ENCODE data around the gene RNPS1. TPM values are rescaled to one million over a fixed set of nuclear protein-coding genes. Genes with fewer than 3 reads are reported as not detected.
A peak's percentile ranks its signal among the peaks of the same experiment; 100 is the strongest.

RNPS1 gene
- total RNA-seq, 1 donor from 2014 or later: 73.5 TPM

DNA sequence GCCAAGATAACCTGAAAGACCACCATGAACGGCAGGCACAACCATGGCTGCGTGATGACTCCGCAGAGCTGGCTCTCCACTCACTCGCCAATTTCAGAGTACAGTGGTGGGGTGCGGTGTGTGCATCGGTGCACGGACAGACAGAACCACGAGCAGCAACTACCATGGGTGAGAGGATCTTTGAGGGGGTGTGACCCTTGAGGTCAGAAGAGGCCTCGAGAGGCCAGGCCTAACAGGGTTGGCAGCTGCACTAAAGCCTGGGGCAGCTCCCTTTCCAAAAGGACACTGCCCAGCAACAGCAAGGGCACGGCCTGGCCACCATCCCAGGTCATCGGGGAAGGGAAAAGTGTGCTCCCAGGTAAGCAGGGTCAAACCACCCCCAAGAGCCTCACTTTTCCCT, 14.6 kb downstream of the RNPS1 start:
- H3K4me3 ChIP-seq (ENCODE audit: low read depth, low read length): no peak overlapping the region
- DNase-seq (ENCODE audit: low read depth) (no peak), FAIRE-seq (no peak)
- H3K27me3 ChIP-seq (ENCODE audit: control insufficient read depth, insufficient read depth, low read length): no peaks in the 10 kb centered on the region
- peaks cover 32% of the 10 kb centered on the region for H3K36me3 ChIP-seq (ENCODE audit: control insufficient read depth, insufficient read depth, low read length)
- TF ChIP-seq, protein P1, sequence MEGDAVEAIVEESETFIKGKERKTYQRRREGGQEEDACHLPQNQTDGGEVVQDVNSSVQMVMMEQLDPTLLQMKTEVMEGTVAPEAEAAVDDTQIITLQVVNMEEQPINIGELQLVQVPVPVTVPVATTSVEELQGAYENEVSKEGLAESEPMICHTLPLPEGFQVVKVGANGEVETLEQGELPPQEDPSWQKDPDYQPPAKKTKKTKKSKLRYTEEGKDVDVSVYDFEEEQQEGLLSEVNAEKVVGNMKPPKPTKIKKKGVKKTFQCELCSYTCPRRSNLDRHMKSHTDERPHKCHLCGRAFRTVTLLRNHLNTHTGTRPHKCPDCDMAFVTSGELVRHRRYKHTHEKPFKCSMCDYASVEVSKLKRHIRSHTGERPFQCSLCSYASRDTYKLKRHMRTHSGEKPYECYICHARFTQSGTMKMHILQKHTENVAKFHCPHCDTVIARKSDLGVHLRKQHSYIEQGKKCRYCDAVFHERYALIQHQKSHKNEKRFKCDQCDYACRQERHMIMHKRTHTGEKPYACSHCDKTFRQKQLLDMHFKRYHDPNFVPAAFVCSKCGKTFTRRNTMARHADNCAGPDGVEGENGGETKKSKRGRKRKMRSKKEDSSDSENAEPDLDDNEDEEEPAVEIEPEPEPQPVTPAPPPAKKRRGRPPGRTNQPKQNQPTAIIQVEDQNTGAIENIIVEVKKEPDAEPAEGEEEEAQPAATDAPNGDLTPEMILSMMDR (IDR thresholded peaks at IDR 0.05; ENCODE audit: insufficient read depth, low read length, severe bottlenecking): no peak

DNA sequence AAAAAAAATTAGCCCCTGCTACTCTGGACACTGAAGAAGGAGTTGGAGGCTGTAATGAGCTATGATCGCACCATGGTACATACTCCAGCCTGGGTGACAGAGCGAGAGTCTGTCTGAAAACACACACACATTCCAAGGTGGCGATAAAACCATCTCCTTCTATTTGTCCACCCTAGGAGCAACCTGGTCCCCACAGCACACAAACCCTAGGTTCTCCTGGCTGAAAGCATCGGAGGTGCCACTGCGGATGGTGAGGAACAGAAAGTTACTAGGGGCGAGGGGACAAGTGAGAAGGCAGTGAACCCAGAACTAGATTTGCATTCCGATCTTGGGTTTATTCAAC, 15.1 kb downstream of the RNPS1 start:
- Histone ChIP-seq H3K36me3 (ENCODE audit: control insufficient read depth, insufficient read depth, low read length) (peaks cover 30% of the 10 kb centered on the region), H3K27me3 (ENCODE audit: control insufficient read depth, insufficient read depth, low read length) (no peaks in the 10 kb centered on the region), H3K4me3 (ENCODE audit: low read depth, low read length) (no peak overlapping the region)
- TF ChIP-seq, protein P1 (IDR thresholded peaks at IDR 0.05; ENCODE audit: insufficient read depth, low read length, severe bottlenecking): no peak
- FAIRE-seq: no peak
- no peak for DNase-seq (ENCODE audit: low read depth)

DNA sequence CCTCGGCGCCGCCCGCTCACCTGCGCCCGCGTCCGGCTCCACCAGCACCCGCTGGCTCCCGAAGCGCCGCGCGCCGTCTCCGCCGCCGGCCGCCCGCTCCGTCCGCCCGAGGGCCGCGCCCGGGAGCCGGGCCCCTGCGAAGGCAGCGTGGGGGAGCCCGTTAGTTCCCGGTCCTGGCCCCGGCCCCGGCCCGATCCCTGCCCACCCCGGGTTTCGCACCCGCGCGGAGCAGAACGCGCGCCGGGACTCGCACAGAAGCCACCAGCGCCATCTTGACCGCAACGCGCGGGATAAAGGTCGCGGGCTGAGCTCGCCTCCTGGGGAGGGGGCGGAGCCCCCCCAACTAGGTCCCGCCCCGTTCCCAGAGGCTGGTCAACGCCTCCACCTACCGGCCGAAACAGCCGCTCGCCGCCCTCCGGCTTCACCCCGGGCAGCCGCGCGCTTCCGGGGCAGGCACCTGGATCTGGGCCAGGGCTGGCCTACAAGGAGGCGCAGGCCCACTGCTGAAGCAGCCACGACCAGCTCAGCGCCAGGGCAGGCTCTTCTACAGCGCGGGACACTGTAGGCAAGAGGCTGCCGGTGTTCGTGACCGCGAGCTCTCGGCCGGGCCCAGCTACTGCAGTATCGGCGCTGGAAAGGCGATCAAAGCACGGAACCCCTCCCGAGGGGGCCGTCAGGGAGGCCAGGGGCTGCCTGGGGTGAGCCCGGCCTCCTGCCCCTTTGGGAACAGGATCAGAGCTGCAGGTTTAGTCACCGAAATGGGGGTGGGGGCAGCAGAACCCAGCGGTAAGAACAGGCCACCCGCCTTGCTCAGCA, 16.4 kb downstream of the RNPS1 start, which contains the start of gene ECI1:
Gene ECI1, minus strand, starts transcription at position 292 of the 816 bp plus-strand sequence. Its CDS starts 21 bp downstream, at position 271.
- FAIRE-seq (no peak), DNase-seq (ENCODE audit: low read depth) (peak; percentile 76)
- Histone ChIP-seq H3K27me3 (ENCODE audit: control insufficient read depth, insufficient read depth, low read length) (no peaks in the 10 kb centered on the region), H3K36me3 (ENCODE audit: control insufficient read depth, insufficient read depth, low read length) (peaks cover 25% of the 10 kb centered on the region), H3K4me3 (ENCODE audit: low read depth, low read length) (peak within 1 kb of the TSS; percentile 54)
- TF ChIP-seq, protein P1 (IDR thresholded peaks at IDR 0.05; ENCODE audit: insufficient read depth, low read length, severe bottlenecking): peak; percentile 75

DNA sequence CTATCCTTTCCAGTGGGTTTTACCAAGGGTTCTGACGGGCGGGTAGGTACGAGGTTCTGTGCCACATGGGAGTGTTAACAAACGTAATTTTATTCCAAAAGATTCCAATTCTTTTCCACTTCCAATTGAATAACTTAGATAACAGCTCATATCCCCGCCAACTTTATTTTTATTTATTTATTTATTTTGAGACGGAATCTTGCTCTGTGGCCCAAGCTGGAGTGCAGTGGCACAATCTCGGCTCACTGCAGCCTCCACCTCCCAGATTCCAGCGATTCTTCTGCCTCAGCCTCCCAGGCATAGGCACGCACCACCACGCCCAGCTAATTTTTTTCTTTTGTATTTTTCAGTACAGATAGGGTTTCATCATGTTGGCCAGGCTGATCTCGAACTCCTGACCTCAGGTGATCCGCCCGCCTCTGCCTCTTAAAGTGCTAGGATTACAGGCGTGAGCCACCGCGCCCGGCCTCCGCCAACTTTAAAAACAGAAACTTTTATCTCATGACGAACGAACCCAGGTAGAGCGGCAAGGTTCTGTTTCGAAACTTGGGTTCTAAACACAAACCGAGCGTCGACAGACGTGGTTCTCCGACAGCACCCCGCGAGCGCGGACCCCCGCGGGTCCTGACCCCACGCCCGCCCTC, 17.2 kb downstream of the RNPS1 start:
- Histone ChIP-seq H3K36me3 (ENCODE audit: control insufficient read depth, insufficient read depth, low read length) (peaks cover 24% of the 10 kb centered on the region), H3K27me3 (ENCODE audit: control insufficient read depth, insufficient read depth, low read length) (no peaks in the 10 kb centered on the region), H3K4me3 (ENCODE audit: low read depth, low read length) (peak overlapping the region; percentile 54)
- TF ChIP-seq, protein P1 (IDR thresholded peaks at IDR 0.05; ENCODE audit: insufficient read depth, low read length, severe bottlenecking): no peak
- no peak for FAIRE-seq
- peak; percentile 29 for DNase-seq (ENCODE audit: low read depth)

DNA sequence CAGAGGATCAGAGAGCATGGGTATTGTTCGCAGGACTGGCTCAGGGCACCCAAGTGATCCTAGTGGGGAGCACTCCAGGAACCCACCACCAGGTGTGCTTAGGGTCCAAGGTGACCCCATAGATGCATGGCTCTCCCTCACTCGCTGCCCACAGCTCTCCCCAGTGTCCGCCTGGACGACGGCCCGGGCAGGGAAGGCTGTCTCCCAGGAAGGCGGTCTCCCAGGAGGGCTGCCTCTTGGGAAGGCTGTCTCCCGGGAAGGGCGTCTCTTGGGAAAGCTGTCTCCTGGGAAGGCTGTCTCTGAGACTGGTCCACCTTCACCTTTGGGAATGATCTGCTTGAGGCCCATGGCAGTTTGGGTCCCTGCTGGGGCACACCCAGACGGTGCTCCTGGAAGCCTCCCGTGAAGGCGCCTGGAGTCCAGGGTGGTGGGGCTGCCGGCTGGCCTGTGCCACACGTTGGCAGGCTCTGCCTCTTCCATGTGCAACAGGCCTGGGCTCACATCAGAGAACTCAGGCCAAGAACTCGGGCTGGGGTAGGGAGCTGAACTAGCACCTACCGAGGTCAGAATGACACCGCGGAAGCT, 21.5 kb downstream of the RNPS1 start:
- TF ChIP-seq, protein P1 (IDR thresholded peaks at IDR 0.05; ENCODE audit: insufficient read depth, low read length, severe bottlenecking): no peak
- H3K4me3 ChIP-seq (ENCODE audit: low read depth, low read length): no peak overlapping the region
- no peaks in the 10 kb centered on the region for H3K27me3 ChIP-seq (ENCODE audit: control insufficient read depth, insufficient read depth, low read length)
- FAIRE-seq (peak; percentile 23), DNase-seq (ENCODE audit: low read depth) (no peak)
- peaks cover 26% of the 10 kb centered on the region for H3K36me3 ChIP-seq (ENCODE audit: control insufficient read depth, insufficient read depth, low read length)
